Measurements from ENCODE around the gene ZNRF2. TPM values are rescaled to one million over a fixed set of nuclear protein-coding genes. Genes with fewer than 3 reads are reported as not detected.
A peak's percentile ranks its signal among the peaks of the same experiment; 100 is the strongest.

ZNRF2 gene
- total and polyA plus RNA-seq, 2 of the 4 experiments (the other 2 are of a cell fraction) = 0.31 to 0.54 TPM

- CTCF ChIA-PET = interaction anchor here (0.6 to 2.4 kb wide), 4 partner anchors 12 to 116 kb away, joined by 3 to 7 read pairs (median 4); no protein-coding TSS in a partner anchor
- TF ChIP-seq BHLHE40 (IDR thresholded peaks at IDR 0.05; ENCODE audit: low read depth, low read length) (no peak), RFX5 (IDR thresholded peaks at IDR 0.05; ENCODE audit: low read depth, low read length) (no peak), MXI1 (IDR thresholded peaks at IDR 0.05; ENCODE audit: borderline replicate concordance, low read depth, low read length) (no peak), CEBPB (IDR thresholded peaks at IDR 0.05; ENCODE audit: low read depth, low read length) (peak; percentile 47; the same call in 1 of the 2 replicates), NFE2L2 (IDR thresholded peaks at IDR 0.05; ENCODE audit: low read depth, low read length) (peak; percentile 78), USF2 (IDR thresholded peaks at IDR 0.05; ENCODE audit: low read depth, low read length) (no peak), MAFK (IDR thresholded peaks at IDR 0.05; ENCODE audit: low read depth, low read length) (peak; percentile 58), SMC3 (IDR thresholded peaks at IDR 0.05; ENCODE audit: low read depth, low read length) (no peak), FOS (IDR thresholded peaks at IDR 0.05; ENCODE audit: low read depth, low read length) (peak; percentile 77)
- H3K4me2 ChIP-seq (ENCODE audit: low read depth, low read length) = peak overlapping the region; percentile 41; the same call in 1 of the 2 replicates
- H2AK5ac ChIP-seq (ENCODE audit: low read depth, low read length) = no peak overlapping the region
- H4K5ac ChIP-seq (ENCODE audit: low read depth, low read length) = no peak overlapping the region
- H2BK120ac ChIP-seq (ENCODE audit: low read depth, low read length) = no peak overlapping the region; the same call in 1 of the 2 replicates
- no peak overlapping the region for H3K18ac ChIP-seq (ENCODE audit: low read depth, low read length)
- POLR2A ChIA-PET (ENCODE audit: unreplicated experiment) = interaction anchor here (0.8 kb wide), 1 partner anchor 18 kb away, joined by 4 read pairs; no protein-coding TSS in a partner anchor
- no peak overlapping the region for H3K9ac ChIP-seq (ENCODE audit: low read depth, low read length)
- ATAC-seq (ENCODE audit: low read depth) = peak; percentile 84
- H3K27me3 ChIP-seq (ENCODE audit: control insufficient read depth, insufficient read depth, low read length) = no peaks in the 10 kb centered on the region
- H3K56ac ChIP-seq (ENCODE audit: extremely low read depth, insufficient read depth, low read length) = peak overlapping the region; percentile 0; the same call in 1 of the 2 replicates
- dilution Hi-C loops (cut with HindIII; ENCODE audit: low sequenced_read_pairs, unreplicated experiment) (no loop called here), intact Hi-C loops (cut with micrococcal nuclease) (loop anchor here (5.0 kb wide), 1 partner anchor 61 kb away; no protein-coding TSS in a partner anchor), in situ Hi-C loops (cut with MboI; ENCODE audit: low sequenced_read_pairs) (no loop called here)
- H3K4me3 ChIP-seq (ENCODE audit: insufficient read depth, low read depth, low read length) = no peak overlapping the region
- no peak overlapping the region for H2AFZ ChIP-seq (replicated peaks; ENCODE audit: low read length, poor library complexity)
- H3K36me3 ChIP-seq (ENCODE audit: control insufficient read depth, insufficient read depth, low read length) = no peaks in the 10 kb centered on the region
- peak; percentile 88 for DNase-seq
- no peak overlapping the region for H2BK15ac ChIP-seq (ENCODE audit: low read depth, low read length)
- H3K4ac ChIP-seq (ENCODE audit: low read depth, low read length) = no peak overlapping the region
- BruUV-seq (replicated peaks) = no TSS peak
- H2BK20ac ChIP-seq (ENCODE audit: low read depth, low read length) = peak overlapping the region; percentile 31; the same call in 1 of the 2 replicates
- no peak overlapping the region for H4K8ac ChIP-seq (ENCODE audit: low read depth in 2 of 2, low read length in 2 of 2)
- H3K79me1 ChIP-seq (ENCODE audit: low read depth in 1 of 2, low read length in 2 of 2) = no peaks in the 10 kb centered on the region
- H3K9me3 ChIP-seq (ENCODE audit: control insufficient read depth, insufficient read depth, low read length) = no peaks in the 10 kb centered on the region
- H3K23ac ChIP-seq (ENCODE audit: low read depth, low read length) = 0 out of 2 replicates have a peak overlapping the region, but pooled peaks have one; percentile 8
- peaks cover 2% of the 10 kb centered on the region; the same call in 1 of the 2 replicates for H3K4me1 ChIP-seq (ENCODE audit: control insufficient read depth, insufficient read depth, low read length)
- no peak overlapping the region for H2AK9ac ChIP-seq (replicated peaks; ENCODE audit: low read depth, low read length, poor library complexity)
- H4K91ac ChIP-seq (ENCODE audit: insufficient read depth, low read depth, low read length) = no peak overlapping the region
- H3K27ac ChIP-seq (ENCODE audit: insufficient read depth, low read length) = no peak overlapping the region
- WGBS, 2 experiments (ENCODE audit: extremely low coverage in 2 of 2, insufficient read length in 1 of 2) = no CpG with 5 or more reads among the region's 2 CpGs
- no peak overlapping the region for H2BK5ac ChIP-seq (ENCODE audit: low read depth, low read length, poor library complexity, severe bottlenecking)
- no peaks in the 10 kb centered on the region for H3K9me1 ChIP-seq (ENCODE audit: insufficient read depth, low read length)
- no peak overlapping the region for H3K14ac ChIP-seq (replicated peaks; ENCODE audit: low read depth, low read length)
- H4K20me1 ChIP-seq (ENCODE audit: insufficient read depth, low read length) = no peaks in the 10 kb centered on the region
Measured at GRCh38 chr7:30348083-30348560, 63.7 kb downstream of the ZNRF2 start.

Data from IMR-90 (cell line).